Dermis lymphatic vessel endothelial cell (primary cell): Measurements from ENCODE around the gene AQP12B. TPM values are rescaled to one million over a fixed set of nuclear protein-coding genes. Genes with fewer than 3 reads are reported as not detected.

Experiments
- total RNA-seq: library from RNA; depleted of rRNA; stranded (reverse); fragments of >200 nt; gene quantifications from 2 replicates; pipeline ENCODE4 v1.2.1, GENCODE V29; 2014

The AQP12B gene, protein sequence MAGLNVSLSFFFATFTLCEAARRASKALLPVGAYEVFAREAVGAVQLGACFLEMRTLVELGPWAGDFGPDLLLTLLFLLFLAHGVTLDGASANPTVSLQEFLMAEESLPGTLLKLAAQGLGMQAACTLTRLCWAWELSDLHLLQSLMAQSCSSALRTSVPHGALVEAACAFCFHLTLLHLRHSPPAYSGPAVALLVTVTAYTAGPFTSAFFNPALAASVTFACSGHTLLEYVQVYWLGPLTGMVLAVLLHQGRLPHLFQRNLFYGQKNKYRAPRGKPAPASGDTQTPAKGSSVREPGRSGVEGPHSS
- not detected in 2 replicates for total RNA-seq

GRCh38 chr2:240682431-240683224, at the start of gene AQP12B:
TSS of gene AQP12B (minus strand) at chr2:240682885. CDS start at chr2:240682837, 48 bp downstream.

DNA sequence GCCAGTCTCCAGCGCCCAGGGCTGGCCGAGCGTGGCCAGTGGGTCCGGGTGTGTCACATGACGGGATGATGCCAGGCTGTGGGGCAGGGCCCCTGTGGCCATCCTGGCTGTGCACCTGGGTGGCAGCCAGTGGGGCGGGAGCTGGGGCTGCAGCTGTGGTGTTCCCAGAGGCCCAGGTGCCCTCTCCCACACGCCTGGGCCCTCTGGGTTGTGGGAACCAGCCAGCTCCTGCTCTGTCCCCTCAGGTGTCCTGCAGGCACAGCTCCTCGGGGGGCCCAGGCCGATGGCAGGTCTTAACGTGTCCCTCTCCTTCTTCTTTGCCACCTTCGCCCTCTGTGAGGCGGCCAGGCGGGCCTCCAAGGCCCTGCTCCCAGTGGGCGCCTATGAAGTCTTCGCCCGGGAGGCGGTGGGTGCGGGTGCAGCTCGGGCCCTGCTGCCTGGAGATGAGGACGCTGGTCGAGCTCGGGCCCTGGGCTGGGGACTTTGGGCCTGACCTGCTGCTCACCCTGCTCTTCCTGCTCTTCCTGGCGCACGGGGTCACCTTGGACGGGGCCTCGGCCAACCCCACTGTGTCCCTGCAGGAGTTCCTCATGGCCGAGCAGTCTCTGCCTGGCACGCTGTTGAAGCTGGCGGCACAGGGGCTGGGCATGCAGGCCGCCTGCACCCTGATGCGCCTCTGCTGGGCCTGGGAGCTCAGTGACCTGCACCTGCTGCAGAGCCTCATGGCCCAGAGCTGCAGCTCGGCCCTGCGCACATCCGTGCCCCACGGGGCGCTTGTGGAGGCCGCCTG, 9.1 kb upstream of the AQP12B start, which contains the start of gene AQP12A:
AQP12A (plus strand) TSS at position 236 of the 790 bp plus-strand sequence; CDS start at position 284, 48 bp downstream.

Other genes with a start within 250 kb of the AQP12B start
- gene GPC1, start 247.2 kb downstream of the AQP12B start, total RNA-seq = 5.0 and 11.4 TPM in 2 replicates
- 4.8 and 5.4 TPM in 2 replicates for gene ANKMY1, start 124.9 kb downstream of the AQP12B start, total RNA-seq
- 2.5 and 2.7 TPM in 2 replicates for gene DUSP28, start 122.5 kb downstream of the AQP12B start, total RNA-seq
- gene RNPEPL1, start 114.4 kb downstream of the AQP12B start, total RNA-seq = 18.0 and 18.7 TPM in 2 replicates
- 23.2 and 26.7 TPM in 2 replicates for gene CAPN10, start 96.2 kb downstream of the AQP12B start, total RNA-seq
- gene GPR35, start 57.4 kb downstream of the AQP12B start, total RNA-seq = 0.17 TPM in 1 of 2 replicates, not detected in the other
- not detected in 2 replicates for gene AQP12A, start 9.0 kb upstream of the AQP12B start, total RNA-seq
- under 0.01 TPM in 1 of 2 replicates, not detected in the other for gene KIF1A, start 137.3 kb upstream of the AQP12B start, total RNA-seq
- not detected in 2 replicates for gene AGXT, start 185.9 kb upstream of the AQP12B start, total RNA-seq
- gene MAB21L4, start 213.3 kb upstream of the AQP12B start, total RNA-seq = not detected in 2 replicates
- not detected in 2 replicates for gene CROCC2, start 223.5 kb upstream of the AQP12B start, total RNA-seq